ENCODE results near the gene SLC44A1.

DNA sequence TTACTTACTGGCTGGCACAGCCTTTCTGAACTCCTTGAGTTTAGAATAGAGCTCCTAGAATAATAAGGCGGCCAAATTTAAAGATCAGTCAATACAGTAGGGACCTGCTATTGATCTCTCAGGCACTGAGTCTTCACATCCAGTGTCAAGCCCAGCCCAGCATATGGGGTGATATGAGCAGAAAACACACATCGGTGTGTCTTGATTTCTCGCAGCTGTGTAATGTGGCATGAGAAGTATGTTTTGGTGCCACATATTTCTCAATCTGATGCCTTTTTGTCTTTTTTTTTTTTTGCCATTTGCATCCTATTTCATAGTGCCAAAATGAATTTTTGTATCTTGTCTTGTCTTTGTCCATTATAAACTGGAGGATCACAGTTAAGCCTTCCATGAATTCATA is 152.0 kb downstream of the SLC44A1 start:
- TF ChIP-seq POLR2A (IDR thresholded peaks at IDR 0.05) (no peak), POLR2AphosphoS5 (IDR thresholded peaks at IDR 0.05) (no peak), EP300 (IDR thresholded peaks at IDR 0.05; ENCODE audit: low read depth) (no peak)
- TF ChIP-seq, protein P1, sequence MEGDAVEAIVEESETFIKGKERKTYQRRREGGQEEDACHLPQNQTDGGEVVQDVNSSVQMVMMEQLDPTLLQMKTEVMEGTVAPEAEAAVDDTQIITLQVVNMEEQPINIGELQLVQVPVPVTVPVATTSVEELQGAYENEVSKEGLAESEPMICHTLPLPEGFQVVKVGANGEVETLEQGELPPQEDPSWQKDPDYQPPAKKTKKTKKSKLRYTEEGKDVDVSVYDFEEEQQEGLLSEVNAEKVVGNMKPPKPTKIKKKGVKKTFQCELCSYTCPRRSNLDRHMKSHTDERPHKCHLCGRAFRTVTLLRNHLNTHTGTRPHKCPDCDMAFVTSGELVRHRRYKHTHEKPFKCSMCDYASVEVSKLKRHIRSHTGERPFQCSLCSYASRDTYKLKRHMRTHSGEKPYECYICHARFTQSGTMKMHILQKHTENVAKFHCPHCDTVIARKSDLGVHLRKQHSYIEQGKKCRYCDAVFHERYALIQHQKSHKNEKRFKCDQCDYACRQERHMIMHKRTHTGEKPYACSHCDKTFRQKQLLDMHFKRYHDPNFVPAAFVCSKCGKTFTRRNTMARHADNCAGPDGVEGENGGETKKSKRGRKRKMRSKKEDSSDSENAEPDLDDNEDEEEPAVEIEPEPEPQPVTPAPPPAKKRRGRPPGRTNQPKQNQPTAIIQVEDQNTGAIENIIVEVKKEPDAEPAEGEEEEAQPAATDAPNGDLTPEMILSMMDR (IDR thresholded peaks at IDR 0.05), result no peak
